Activated naive CD4-positive, alpha-beta T cell treated with anti-CD3 and anti-CD28 coated beads, Interleukin-2, amount 50 U/mL, for 16 hours (primary cell): ENCODE results near the gene NEDD8.
A peak's percentile ranks its signal among the peaks of the same experiment; 100 is the strongest.
"Not testable (repeated sequence)": the region's sequence is repeated elsewhere in the genome, so short reads cannot be mapped to it uniquely, and the experiment has no call there.

Experiments used
- DNase-seq: peaks from one replicate; pipeline ENCODE4 v3.0.0-alpha.2; 2020

NEDD8 gene

GRCh38 chr14:24245350-24245749, 13.2 kb upstream of the NEDD8 start:
- DNase-seq = not testable (repeated sequence)

- no peak for DNase-seq
These were observed 11.2 kb upstream of the NEDD8 start for GRCh38 chr14:24243336-24243836.

GRCh38 chr14:24241829-24242443, 9.8 kb upstream of the NEDD8 start:
- DNase-seq = peak; percentile 96

- no peak for DNase-seq
These were observed 8.1 kb upstream of the NEDD8 start for GRCh38 chr14:24240110-24240918.

- DNase-seq = no peak
These were observed 6.4 kb upstream of the NEDD8 start for GRCh38 chr14:24238527-24239037.

- DNase-seq = no peak
These were observed 6.0 kb upstream of the NEDD8 start for GRCh38 chr14:24238123-24238522.

GRCh38 chr14:24237463-24237955, 5.3 kb upstream of the NEDD8 start:
- no peak for DNase-seq

- DNase-seq = no peak
These were observed 4.7 kb upstream of the NEDD8 start for GRCh38 chr14:24236689-24237462.

GRCh38 chr14:24235804-24236688, 3.9 kb upstream of the NEDD8 start:
- no peak for DNase-seq

GRCh38 chr14:24234095-24235005, 2.2 kb upstream of the NEDD8 start:
- DNase-seq = no peak

GRCh38 chr14:24233538-24233866, 1.3 kb upstream of the NEDD8 start:
- no peak for DNase-seq

GRCh38 chr14:24232645-24233537, 724 bp upstream of the NEDD8 start, which contains the start of gene GMPR2:
GMPR2 (plus strand) TSS chr14:24232929; CDS start chr14:24233254, 325 bp downstream.
- no peak for DNase-seq

GRCh38 chr14:24231263-24232120, 675 bp downstream of the NEDD8 start:
- DNase-seq = no peak

- no peak for DNase-seq
These were observed 3.3 kb downstream of the NEDD8 start for GRCh38 chr14:24228902-24229301.

- DNase-seq = no peak
These were observed 5.7 kb downstream of the NEDD8 start for GRCh38 chr14:24226473-24226872.

- no peak for DNase-seq
These were observed 7.5 kb downstream of the NEDD8 start for GRCh38 chr14:24224618-24225071.

- DNase-seq = not testable (repeated sequence)
These were observed 9.2 kb downstream of the NEDD8 start for GRCh38 chr14:24222987-24223386.

- DNase-seq = no peak
These were observed 12.6 kb downstream of the NEDD8 start for GRCh38 chr14:24219521-24219920.

GRCh38 chr14:24219080-24219479, 13.1 kb downstream of the NEDD8 start:
- no peak for DNase-seq
